ENCODE measurements around the gene PRMT2. TPM values are rescaled to one million over a fixed set of nuclear protein-coding genes. Genes with fewer than 3 reads are reported as not detected.
"Not testable (repeated sequence)": the region's sequence is repeated elsewhere in the genome, so short reads cannot be mapped to it uniquely, and the experiment has no call there.

PRMT2 gene
- total RNA-seq, 2 experiments from 2014 or later: 54.4 to 58.2 TPM

DNA sequence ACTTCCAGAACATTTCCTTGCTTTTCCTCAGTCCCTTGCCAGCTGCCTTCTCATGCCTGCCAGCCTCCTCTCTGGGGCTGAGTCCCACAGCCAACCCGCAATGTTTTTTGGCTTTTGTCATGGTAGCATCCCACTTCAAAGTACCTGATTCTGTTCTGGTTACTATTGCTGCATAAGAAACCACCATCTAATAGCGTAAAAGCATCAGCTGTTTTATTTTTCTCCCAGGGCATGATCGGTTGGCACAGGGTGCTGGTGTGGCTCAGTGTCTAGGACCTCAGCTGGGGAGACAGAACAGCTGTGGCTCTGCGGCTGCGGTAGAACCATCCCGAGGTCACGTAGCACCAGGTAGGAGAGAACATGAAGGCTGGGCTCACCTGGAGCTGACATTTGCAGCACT, 8.9 kb upstream of the PRMT2 start:
- POLR2A ChIA-PET: interaction anchor here (0.6 to 1.6 kb wide), 4 partner anchors 9 to 169 kb away, joined by 3 to 4 read pairs (median 4); partner anchors contain the start of gene S100B
- intact Hi-C loops (cut with micrococcal nuclease): no loop called here
- peak overlapping the region; percentile 13 for H3K4me3 Mint-ChIP-seq
- DNase-seq (peak; percentile 43), ATAC-seq (peak; percentile 9)
- H3K27ac Mint-ChIP-seq: peak overlapping the region; percentile 74
- peaks cover 13% of the 10 kb centered on the region for H3K36me3 Mint-ChIP-seq (ENCODE audit: low read depth)
- H3K9me3 Mint-ChIP-seq: peaks cover 14% of the 10 kb centered on the region
- H3K4me1 Mint-ChIP-seq (ENCODE audit: low read depth): peaks cover 54% of the 10 kb centered on the region
- TF ChIP-seq CTCF (IDR thresholded peaks at IDR 0.05): no peak
- no peaks in the 10 kb centered on the region for H3K27me3 Mint-ChIP-seq
- CTCF ChIA-PET: interaction anchor here (2.1 kb wide), 1 partner anchor 9 kb away, joined by 6 read pairs; no protein-coding TSS in a partner anchor

DNA sequence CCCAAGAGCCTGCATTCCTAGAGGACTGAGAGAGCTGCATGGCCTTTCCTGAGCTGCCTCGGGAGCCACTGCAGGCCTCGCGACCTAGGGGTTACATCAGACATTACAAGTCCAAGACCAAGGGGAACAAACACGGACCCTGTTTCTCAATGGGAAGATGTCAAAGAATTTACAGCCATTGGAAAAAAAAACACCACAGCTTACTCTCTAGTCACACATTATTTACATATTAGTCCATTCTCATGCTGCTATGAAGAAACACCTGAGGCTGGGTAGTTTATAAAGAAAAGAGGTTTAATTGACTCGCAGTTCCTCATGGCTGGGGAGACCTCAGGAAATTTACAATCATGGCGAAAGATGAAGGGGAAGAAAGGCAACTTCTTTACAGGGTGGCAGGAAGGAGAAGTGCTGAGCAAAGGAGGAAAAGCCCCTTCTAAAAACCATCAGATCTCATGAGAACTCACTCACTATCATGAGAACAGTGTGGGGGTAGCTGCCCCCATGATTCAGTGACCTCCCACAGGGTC, 8.4 kb upstream of the PRMT2 start:
- TF ChIP-seq CTCF (IDR thresholded peaks at IDR 0.05): no peak
- intact Hi-C loops (cut with micrococcal nuclease): no loop called here
- H3K27me3 Mint-ChIP-seq: no peaks in the 10 kb centered on the region
- ChIA-PET CTCF (interaction anchor here (2.1 kb wide), 1 partner anchor 9 kb away, joined by 6 read pairs; no protein-coding TSS in a partner anchor), POLR2A (interaction anchor here (0.6 to 1.6 kb wide), 3 partner anchors 14 to 169 kb away, joined by 3 to 4 read pairs (median 3); no protein-coding TSS in a partner anchor)
- no peak for ATAC-seq
- DNase-seq: no peak
- H3K9me3 Mint-ChIP-seq: peaks cover 14% of the 10 kb centered on the region
- H3K4me1 Mint-ChIP-seq (ENCODE audit: low read depth): peaks cover 49% of the 10 kb centered on the region
- H3K36me3 Mint-ChIP-seq (ENCODE audit: low read depth): peaks cover 13% of the 10 kb centered on the region
- H3K4me3 Mint-ChIP-seq: peak overlapping the region; percentile 13
- H3K27ac Mint-ChIP-seq: peak overlapping the region; percentile 74

GRCh38 chr21:46627726-46628125, 7.7 kb upstream of the PRMT2 start:
- intact Hi-C loops (cut with micrococcal nuclease): no loop called here
- Mint-ChIP-seq H3K4me3 (no peak overlapping the region), H3K27ac (no peak overlapping the region), H3K27me3 (no peaks in the 10 kb centered on the region), H3K9me3 (peaks cover 14% of the 10 kb centered on the region), H3K4me1 (ENCODE audit: low read depth) (peaks cover 47% of the 10 kb centered on the region), H3K36me3 (ENCODE audit: low read depth) (peaks cover 13% of the 10 kb centered on the region)
- ChIA-PET CTCF (interaction anchor here (1.5 to 2.1 kb wide), 2 partner anchors 10 to 64 kb away, joined by 3 to 6 read pairs; no protein-coding TSS in a partner anchor), POLR2A (interaction anchor here (0.5 to 1.6 kb wide), 4 partner anchors 15 to 970 kb away, joined by 3 read pairs; no protein-coding TSS in a partner anchor)
- no peak for TF ChIP-seq CTCF (IDR thresholded peaks at IDR 0.05)
- no peak for DNase-seq
- peak; percentile 21 for ATAC-seq

DNA sequence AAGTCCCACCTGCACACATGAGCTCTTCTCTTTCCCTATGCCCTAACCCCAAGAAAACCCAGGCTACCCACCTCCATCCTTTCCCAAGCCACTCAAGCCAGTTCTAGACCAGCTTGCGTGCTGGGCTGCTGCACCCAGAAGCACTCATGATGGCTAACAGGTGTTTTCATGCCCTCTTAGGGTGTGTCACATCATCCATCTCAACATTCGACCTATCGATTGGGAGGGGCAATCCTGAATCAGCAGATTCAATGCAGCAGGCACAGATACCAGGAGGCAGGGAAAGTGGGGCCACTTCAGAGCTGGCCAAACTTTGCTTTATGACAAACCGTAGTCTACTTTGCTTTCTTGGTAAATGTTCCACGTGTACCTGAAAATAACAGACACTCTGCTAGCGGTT, 6.6 kb upstream of the PRMT2 start:
- POLR2A ChIA-PET: interaction anchor here (0.6 to 1.6 kb wide), 4 partner anchors 14 to 304 kb away, joined by 3 read pairs; no protein-coding TSS in a partner anchor
- Mint-ChIP-seq H3K4me1 (ENCODE audit: low read depth) (peaks cover 50% of the 10 kb centered on the region), H3K36me3 (ENCODE audit: low read depth) (peaks cover 13% of the 10 kb centered on the region), H3K27ac (no peak overlapping the region), H3K27me3 (no peaks in the 10 kb centered on the region), H3K4me3 (no peak overlapping the region), H3K9me3 (peaks cover 14% of the 10 kb centered on the region)
- no peak for TF ChIP-seq CTCF (IDR thresholded peaks at IDR 0.05)
- intact Hi-C loops (cut with micrococcal nuclease): no loop called here
- ATAC-seq (no peak), DNase-seq (no peak)
- CTCF ChIA-PET: interaction anchor here (0.8 to 1.5 kb wide), 2 partner anchors 65 to 160 kb away, joined by 3 read pairs; no protein-coding TSS in a partner anchor

GRCh38 chr21:46630915-46631314, 4.6 kb upstream of the PRMT2 start:
- CTCF ChIA-PET; H3K9me3 Mint-ChIP-seq; H3K4me3 Mint-ChIP-seq; DNase-seq; H3K27ac Mint-ChIP-seq; H3K36me3 Mint-ChIP-seq (ENCODE audit: low read depth); ATAC-seq; intact Hi-C loops (cut with micrococcal nuclease); H3K27me3 Mint-ChIP-seq: not testable (repeated sequence)
- H3K4me1 Mint-ChIP-seq (ENCODE audit: low read depth): peaks cover 54% of the 10 kb centered on the region
- POLR2A ChIA-PET: interaction anchor here (7.4 kb wide), 1 partner anchor 10 kb away, joined by 52 read pairs; no protein-coding TSS in a partner anchor
